Kasumi-1 (cell line): Measurements from ENCODE around the gene GPR137.
A peak's percentile ranks its signal among the peaks of the same experiment; 100 is the strongest.

Source experiments
- DNase-seq, 2 experiments: peaks; one replicate each; lab custom pipeline; 2025; lab: John Stamatoyannopoulos, UW

Gene GPR137

GRCh38 chr11:64249038-64249437, 36.6 kb upstream of the GPR137 start:
- no peak for DNase-seq

- peak; percentile 49 to 54 for DNase-seq
These were observed 35.9 kb upstream of the GPR137 start for GRCh38 chr11:64249563-64250414.

- DNase-seq: peak in 1 of 2 experiments; percentile 51
These were observed 35.1 kb upstream of the GPR137 start for GRCh38 chr11:64250415-64251015.

- DNase-seq: peak; percentile 50 to 51
These were observed 34.5 kb upstream of the GPR137 start, which contains the start of gene PLCB3 for GRCh38 chr11:64251016-64251752. Gene PLCB3, plus strand, starts transcription at chr11:64251530. Its CDS starts 120 bp downstream, at chr11:64251650.

GRCh38 chr11:64251753-64252002, 34.0 kb upstream of the GPR137 start:
- peak in 1 of 2 experiments; percentile 48 for DNase-seq

- peak in 1 of 2 experiments; percentile 52 for DNase-seq
These were observed 33.4 kb upstream of the GPR137 start for GRCh38 chr11:64252003-64252872.

GRCh38 chr11:64253043-64253442, 32.6 kb upstream of the GPR137 start:
- no peak for DNase-seq

- no peak for DNase-seq
These were observed 32.2 kb upstream of the GPR137 start for GRCh38 chr11:64253481-64253880.

- no peak for DNase-seq
These were observed 31.3 kb upstream of the GPR137 start for GRCh38 chr11:64254326-64254725.

- DNase-seq: no peak
These were observed 30.2 kb upstream of the GPR137 start for GRCh38 chr11:64255135-64256128.

- DNase-seq: no peak
These were observed 29.3 kb upstream of the GPR137 start for GRCh38 chr11:64256300-64256699.

GRCh38 chr11:64258356-64258755, 27.3 kb upstream of the GPR137 start:
- DNase-seq: no peak

- no peak for DNase-seq
These were observed 26.6 kb upstream of the GPR137 start for GRCh38 chr11:64258946-64259532.

GRCh38 chr11:64259533-64260067, 26.0 kb upstream of the GPR137 start:
- no peak for DNase-seq

- DNase-seq: no peak
These were observed 25.4 kb upstream of the GPR137 start for GRCh38 chr11:64260147-64260708.

- DNase-seq: no peak
These were observed 24.0 kb upstream of the GPR137 start for GRCh38 chr11:64261556-64262080.

GRCh38 chr11:64262271-64263002, 23.2 kb upstream of the GPR137 start:
- no peak for DNase-seq
